SU-DHL-6 (cell line): ENCODE measurements around the gene CACNG8.

ENCODE experiments used
- H2AFZ ChIP-seq: fragments of 200-600 bp; sonication (generic); 2 replicates; pipeline ENCODE4 v1.6.1; 2014; ENCODE audit warnings: low read depth, mild to moderate bottlenecking, moderate library complexity, mixed read lengths, antibody characterized with exemption, low read length; ENCODE audit not compliant: severe bottlenecking
- H3F3A ChIP-seq: fragments of 200-600 bp; shearing (Covaris generic); 2 replicates; pipeline ENCODE4 v1.6.0; 2016; ENCODE audit warnings: antibody characterized with exemption, mild to moderate bottlenecking; ENCODE audit not compliant: insufficient read depth
- H3K27ac ChIP-seq: fragments of 200-600 bp; sonication (generic); 2 replicates; pipeline ENCODE4 v1.5.1; 2016; ENCODE audit warnings: low read depth, mild to moderate bottlenecking, low read length, moderate library complexity, mixed read lengths
- H3K27me3 ChIP-seq: fragments of 200-600 bp; sonication (generic), shearing (Covaris generic); 2 replicates; pipeline ENCODE4 v1.6.0; 2014; ENCODE audit warnings: mild to moderate bottlenecking, low read length
- H3K36me3 ChIP-seq: fragments of 200-600 bp; sonication (generic); 2 replicates; pipeline ENCODE4 v1.6.1; 2014; ENCODE audit warnings: mild to moderate bottlenecking, low read length, mixed read lengths
- H3K4me2 ChIP-seq: fragments of 300-600, 200-600 bp; shearing (Covaris generic), sonication (generic); 2 replicates; pipeline ENCODE4 v1.6.0; 2014; ENCODE audit warnings: low read length, low read depth, mild to moderate bottlenecking; ENCODE audit not compliant: poor library complexity, severe bottlenecking
- H3K4me3 ChIP-seq: fragments of 200-600 bp; sonication (generic); 2 replicates; pipeline ENCODE4 v1.5.1; 2014; ENCODE audit warnings: antibody characterized with exemption, low read length, mild to moderate bottlenecking, mixed read lengths; ENCODE audit not compliant: insufficient read depth, poor library complexity, severe bottlenecking
- H3K79me2 ChIP-seq: fragments of 200-600 bp; sonication (generic); 2 replicates; pipeline ENCODE4 v1.6.1; 2014; ENCODE audit warnings: mild to moderate bottlenecking, low read length, moderate library complexity; ENCODE audit not compliant: insufficient read depth
- H3K9ac ChIP-seq: fragments of 200-600 bp; sonication (generic); 2 replicates; pipeline ENCODE4 v1.7.0; 2014; ENCODE audit warnings: mild to moderate bottlenecking, low read length
- H3K9me2 ChIP-seq: fragments of 200-600 bp; sonication (generic); replicated peaks from 2 replicates; pipeline ENCODE4 v1.6.1; 2014; ENCODE audit warnings: low read length; ENCODE audit not compliant: insufficient read depth
- H3K9me3 ChIP-seq: fragments of 200-600 bp; sonication (generic); 2 replicates; pipeline ENCODE4 v1.6.1; 2014; ENCODE audit warnings: low read length, mixed read lengths; ENCODE audit not compliant: insufficient read depth
- H4K20me1 ChIP-seq: fragments of 200-600 bp; sonication (generic); 2 replicates; pipeline ENCODE4 v1.6.1; 2014; ENCODE audit warnings: low read depth, mild to moderate bottlenecking, antibody characterized with exemption, low read length, moderate library complexity, mixed read lengths
- CTCF ChIP-seq: fragments of 200-600 bp; sonication (generic); IDR thresholded peaks from one replicate; pipeline ENCODE4 v1.5.1; 2017; ENCODE audit warnings: antibody characterized with exemption, mild to moderate bottlenecking, low read length, moderate library complexity; ENCODE audit not compliant: insufficient read depth, poor library complexity, severe bottlenecking
- EZH2phosphoT487 ChIP-seq: fragments of 200-600 bp; sonication (generic), shearing (Covaris generic); conservative IDR thresholded peaks from 2 replicates; pipeline ENCODE4 v1.6.1; 2018; ENCODE audit warnings: mild to moderate bottlenecking, antibody characterized with exemption, low read length, moderate library complexity, mixed read lengths

The CACNG8 gene

GRCh38 chr19:54009440-54009839, 46.7 kb downstream of the CACNG8 start:
- TF ChIP-seq EZH2phosphoT487, result no peak
- no peak for TF ChIP-seq CTCF
- Histone ChIP-seq H3K4me3 (no peak overlapping the region), H3K9me2 (no peaks in the 10 kb centered on the region), H3K4me2 (no peak overlapping the region), H3K36me3 (no peaks in the 10 kb centered on the region), H2AFZ (no peak overlapping the region), H3K9ac (no peak overlapping the region), H3F3A (no peaks in the 10 kb centered on the region), H3K9me3 (no peaks in the 10 kb centered on the region), H3K27me3 (no peaks in the 10 kb centered on the region), H4K20me1 (no peaks in the 10 kb centered on the region), H3K79me2 (no peaks in the 10 kb centered on the region), H3K27ac (no peak overlapping the region)

- Histone ChIP-seq H3K9me2 (no peaks in the 10 kb centered on the region), H3K79me2 (no peaks in the 10 kb centered on the region), H3K4me3 (no peak overlapping the region), H3K4me2 (no peak overlapping the region), H2AFZ (no peak overlapping the region), H4K20me1 (no peaks in the 10 kb centered on the region), H3F3A (no peaks in the 10 kb centered on the region), H3K9me3 (no peaks in the 10 kb centered on the region), H3K27me3 (no peaks in the 10 kb centered on the region), H3K27ac (no peak overlapping the region), H3K36me3 (no peaks in the 10 kb centered on the region), H3K9ac (no peak overlapping the region)
- TF ChIP-seq EZH2phosphoT487 (no peak), CTCF (no peak)
Measured at GRCh38 chr19:54010474-54010873, 47.7 kb downstream of the CACNG8 start.

GRCh38 chr19:54011507-54012211, 48.9 kb downstream of the CACNG8 start:
- no peak overlapping the region for H2AFZ ChIP-seq
- no peaks in the 10 kb centered on the region for H3K36me3 ChIP-seq
- no peak for TF ChIP-seq CTCF
- no peak for TF ChIP-seq EZH2phosphoT487
- H3K9me3 ChIP-seq, result no peaks in the 10 kb centered on the region
- H4K20me1 ChIP-seq, result no peaks in the 10 kb centered on the region
- no peaks in the 10 kb centered on the region for H3F3A ChIP-seq
- H3K4me2 ChIP-seq, result no peak overlapping the region
- H3K9me2 ChIP-seq, result no peaks in the 10 kb centered on the region
- no peaks in the 10 kb centered on the region for H3K79me2 ChIP-seq
- H3K4me3 ChIP-seq, result no peak overlapping the region
- no peak overlapping the region for H3K27ac ChIP-seq
- no peak overlapping the region for H3K9ac ChIP-seq
- no peaks in the 10 kb centered on the region for H3K27me3 ChIP-seq
